ENCODE data around the gene CCRL2.
"Not testable (repeated sequence)": the region's sequence is repeated elsewhere in the genome, so short reads cannot be mapped to it uniquely, and the experiment has no call there.

CCRL2 gene

DNA sequence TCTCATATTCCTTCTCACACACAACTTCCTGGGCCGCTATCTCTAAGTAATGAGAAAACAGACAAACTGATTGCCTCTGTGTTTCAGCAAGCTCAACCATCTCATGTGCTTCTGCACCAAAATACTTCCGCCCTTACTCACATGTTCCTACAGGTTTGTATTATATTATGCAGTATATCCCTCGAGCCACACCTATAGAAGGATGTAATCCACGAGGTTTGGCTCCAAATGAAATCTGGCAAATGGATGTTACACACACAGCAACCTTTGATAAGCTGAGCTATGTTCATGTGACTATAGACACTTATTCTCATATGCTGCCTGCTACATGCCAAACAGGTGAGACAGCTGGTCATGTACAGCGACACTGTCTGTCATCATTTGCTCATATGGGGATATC, 22.6 kb downstream of the CCRL2 start:
- DNase-seq: no peak

- not testable (repeated sequence) for DNase-seq
Observed at GRCh38 chr3:46430879-46431278, 23.8 kb downstream of the CCRL2 start.

- DNase-seq: not testable (repeated sequence)
Observed at GRCh38 chr3:46431905-46432304, 24.8 kb downstream of the CCRL2 start.

GRCh38 chr3:46433118-46433517, 26.1 kb downstream of the CCRL2 start:
- not testable (repeated sequence) for DNase-seq

DNA sequence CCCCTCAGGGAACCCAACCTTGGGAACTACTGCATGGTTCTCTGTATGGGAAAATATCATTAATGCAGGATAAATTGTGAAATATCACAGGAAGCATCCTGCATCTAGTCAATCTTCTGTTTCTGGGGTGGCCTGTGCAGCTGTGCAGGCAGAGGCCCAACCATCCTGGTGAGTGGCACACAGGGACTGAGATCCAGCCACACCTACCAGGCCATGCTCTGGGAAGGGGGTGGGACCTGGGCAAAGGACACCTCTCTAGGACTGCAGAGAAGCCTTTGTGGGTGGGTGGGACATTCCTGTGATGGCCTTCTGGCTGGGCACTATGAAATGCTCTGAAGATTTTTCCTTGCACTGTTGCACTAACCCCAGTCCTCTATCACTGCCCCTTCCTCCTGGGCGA, 26.8 kb downstream of the CCRL2 start:
- DNase-seq: no peak

DNA sequence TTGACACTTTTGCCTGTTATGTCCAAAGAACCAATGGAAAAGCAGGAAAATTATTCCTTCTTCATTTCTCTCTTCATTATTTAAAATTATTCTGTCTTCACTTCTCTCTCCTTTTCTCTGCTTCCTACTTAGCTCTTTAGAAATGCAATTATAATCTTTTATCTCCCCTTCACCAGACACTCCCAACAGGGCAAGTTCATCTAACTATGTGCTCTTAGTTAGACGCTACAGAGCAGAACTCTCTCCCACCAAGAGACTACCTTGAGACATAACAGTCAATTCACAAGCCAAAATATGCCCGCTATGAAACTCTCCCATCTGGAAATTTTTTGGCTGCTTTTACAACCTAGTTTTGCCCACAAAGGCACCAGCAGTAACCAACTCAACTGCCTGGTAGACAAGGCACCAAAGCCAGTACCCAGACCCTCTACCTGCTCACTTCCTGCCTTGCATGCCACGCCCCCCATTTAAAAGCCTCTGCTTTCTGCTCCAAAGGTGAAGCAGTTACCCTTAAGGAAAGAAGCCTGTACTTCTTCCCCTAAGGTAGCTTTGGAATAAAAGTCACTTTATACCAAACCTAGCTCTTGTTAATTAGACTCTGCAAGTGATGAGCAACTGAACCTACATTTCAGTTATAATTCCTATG, 28.1 kb downstream of the CCRL2 start:
- no peak for DNase-seq

DNA sequence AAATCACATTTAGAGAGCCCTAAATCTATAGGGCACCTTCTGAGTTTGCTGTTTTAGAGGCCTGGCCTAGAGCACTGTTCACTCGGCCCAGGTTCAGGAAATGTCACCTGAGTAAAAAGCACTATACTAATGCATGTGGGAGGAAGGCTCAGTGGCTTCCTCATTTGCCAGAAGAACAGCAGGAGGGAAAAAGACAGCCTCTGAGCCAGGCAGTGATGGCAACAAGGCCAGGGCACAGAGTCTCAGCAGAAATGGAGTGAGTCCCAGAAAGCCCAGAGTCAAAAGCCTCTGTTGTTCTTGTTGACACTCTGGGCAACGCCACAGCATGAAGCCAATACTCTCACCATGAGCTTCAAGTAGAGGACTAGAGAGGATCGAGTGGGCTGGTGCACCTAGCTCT, 31.8 kb downstream of the CCRL2 start:
- DNase-seq: no peak

DNA sequence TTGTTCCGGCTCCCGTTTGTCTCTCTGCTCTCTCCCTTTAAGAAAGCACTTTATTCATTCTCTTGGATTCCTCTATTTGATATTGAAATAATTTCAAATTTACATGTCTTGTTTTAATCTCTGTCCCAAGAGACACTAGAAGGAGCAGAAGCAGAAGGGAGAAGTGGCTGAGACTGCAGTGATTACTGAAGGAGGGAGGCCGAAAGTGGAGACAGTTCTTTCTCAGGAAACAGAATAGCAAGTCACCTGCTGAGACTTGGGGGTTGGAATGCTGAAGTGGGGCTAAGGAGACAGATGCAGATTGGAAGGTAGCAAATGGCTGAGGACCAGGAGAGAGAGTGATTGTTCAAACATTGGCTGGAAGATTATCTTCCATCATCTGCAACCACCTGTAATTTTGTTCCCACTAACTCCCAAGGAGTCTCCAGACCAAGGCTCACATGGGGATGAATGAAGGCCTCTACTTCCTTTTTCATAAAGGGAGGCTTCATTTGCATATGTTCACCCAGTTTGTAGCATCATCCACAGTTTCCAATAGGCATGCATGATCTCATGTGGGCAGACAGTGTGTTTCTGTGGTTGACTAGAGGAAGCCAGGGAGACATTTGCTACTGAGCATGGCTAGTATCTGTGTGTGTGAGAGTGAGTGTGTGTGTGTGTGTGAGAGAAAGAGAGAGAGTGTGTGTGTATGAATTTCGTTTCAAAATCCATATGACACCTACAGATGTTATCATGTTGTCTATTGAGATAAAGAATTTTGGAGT, 33.7 kb downstream of the CCRL2 start:
- peak; percentile 51 for DNase-seq

- no peak for DNase-seq
Observed at GRCh38 chr3:46442576-46443530, 35.8 kb downstream of the CCRL2 start.

DNA sequence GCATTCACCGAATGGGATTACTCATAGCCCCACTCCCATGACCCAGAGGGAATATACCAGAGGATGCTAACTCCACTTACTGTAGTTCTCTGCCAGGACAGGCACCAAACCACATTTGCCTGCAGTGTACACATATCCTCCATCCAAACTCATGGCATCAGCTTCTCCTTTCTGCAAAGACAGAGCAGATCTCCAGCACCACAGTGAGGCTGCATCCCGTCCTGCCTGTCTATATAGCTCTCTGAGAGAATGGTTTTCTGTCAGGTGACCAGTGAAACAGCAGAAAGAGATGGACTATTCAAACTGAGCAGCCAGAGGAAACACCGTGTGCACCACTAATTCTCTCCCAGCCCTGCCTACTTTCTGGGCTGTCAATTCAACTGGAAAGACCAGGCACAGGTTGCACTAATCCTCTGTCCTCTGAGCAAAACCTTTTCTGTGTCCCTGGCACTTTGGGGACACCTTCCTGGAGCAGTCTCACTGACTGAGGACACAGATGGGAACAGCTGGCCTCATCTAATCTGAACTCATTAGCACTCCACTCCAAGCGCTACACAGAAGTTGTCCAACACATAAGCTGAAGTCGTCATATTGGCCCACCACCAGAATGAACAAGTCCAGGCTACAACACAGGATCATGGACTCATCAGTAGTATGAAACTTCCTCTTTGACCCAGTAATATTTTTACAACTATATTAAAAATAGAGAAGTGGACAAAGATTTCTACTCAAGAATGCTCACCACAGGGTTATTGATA, 40.3 kb downstream of the CCRL2 start:
- DNase-seq: peak; percentile 84

DNA sequence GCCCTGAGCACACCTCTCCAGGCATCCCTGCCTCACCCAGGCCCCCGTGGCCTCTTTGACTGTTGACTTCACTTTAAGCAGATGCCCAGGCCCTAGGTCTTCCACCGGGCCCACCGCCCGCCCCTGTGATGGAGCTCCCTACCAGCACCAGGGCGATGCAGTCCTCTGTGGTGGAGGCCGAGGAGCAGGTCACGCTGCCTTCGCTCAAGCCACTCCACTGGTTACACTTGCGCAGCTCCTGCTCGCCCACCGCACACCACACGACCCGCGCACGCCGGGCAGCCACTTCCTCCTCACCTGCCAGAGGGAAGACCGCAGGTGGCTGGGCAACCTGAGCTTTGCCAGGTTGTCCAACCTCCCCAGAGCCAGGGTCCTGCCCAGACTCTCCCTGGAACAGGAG, 41.7 kb downstream of the CCRL2 start:
- DNase-seq: no peak

GRCh38 chr3:46449755-46450552, 42.9 kb downstream of the CCRL2 start:
- no peak for DNase-seq

- DNase-seq: no peak
Observed at GRCh38 chr3:46453526-46454208, 46.6 kb downstream of the CCRL2 start.

- no peak for DNase-seq
Observed at GRCh38 chr3:46454209-46454595, 47.1 kb downstream of the CCRL2 start.

DNA sequence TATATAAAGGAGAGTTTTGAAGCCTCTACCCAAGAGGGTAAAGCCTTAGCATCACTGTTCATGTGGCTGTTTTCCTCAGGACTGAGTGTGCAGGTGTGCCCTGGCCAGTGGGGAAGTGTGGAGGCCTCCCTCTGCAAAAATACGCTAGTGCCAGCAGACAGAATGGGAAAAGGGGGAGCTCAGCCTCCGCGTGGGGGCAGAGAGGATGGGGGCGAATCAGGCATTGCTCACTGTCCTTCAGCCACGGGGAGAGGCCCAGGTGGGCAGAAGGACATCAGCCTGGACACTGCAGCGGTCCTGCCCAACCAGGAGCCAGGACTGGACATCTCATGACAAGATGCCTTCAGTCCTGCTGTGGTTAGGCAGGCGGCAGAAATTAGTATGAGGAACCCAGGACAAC, 47.5 kb downstream of the CCRL2 start:
- no peak for DNase-seq

DNA sequence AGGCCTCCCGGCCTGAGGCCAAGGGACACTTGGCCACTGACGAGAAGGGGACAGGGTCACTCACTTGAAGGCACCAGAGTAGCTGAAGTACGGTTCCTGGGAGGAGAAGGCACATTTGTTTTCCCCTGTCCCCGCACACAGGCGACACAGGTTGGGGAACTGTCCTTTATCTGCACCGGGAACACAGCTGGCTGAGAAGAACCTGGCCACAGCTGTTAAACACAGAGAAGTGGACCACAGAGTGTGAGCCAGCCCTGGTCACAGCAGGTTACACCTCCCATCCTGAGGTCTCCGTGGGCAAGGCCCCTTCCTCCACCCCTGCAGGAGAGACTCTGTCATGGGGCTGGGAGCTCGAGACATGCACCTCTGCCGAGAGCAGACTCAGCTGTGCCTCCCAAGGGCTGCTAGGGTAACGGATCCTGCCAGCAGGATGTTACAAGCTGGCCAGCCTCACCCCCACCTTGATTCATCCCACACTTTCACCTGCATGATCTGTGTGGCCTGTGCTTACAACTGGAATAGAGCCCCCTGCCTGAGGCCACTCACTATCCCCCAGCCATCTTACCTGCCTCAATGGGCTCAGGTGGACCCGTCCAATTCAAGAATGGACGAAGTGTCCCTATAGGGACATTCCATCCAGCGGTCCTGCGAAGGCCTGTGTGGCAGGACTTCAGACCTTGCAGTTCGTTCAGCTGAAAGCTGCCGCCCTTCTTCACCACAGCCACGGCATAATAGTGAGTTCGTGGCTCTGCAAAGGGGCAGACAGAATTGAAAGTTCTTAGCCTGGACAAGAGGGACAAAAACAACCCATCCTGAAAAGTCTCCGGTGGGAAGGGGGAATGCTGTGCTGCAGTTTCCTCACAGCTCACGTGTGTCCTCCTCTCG, 48.4 kb downstream of the CCRL2 start:
- DNase-seq: no peak

DNA sequence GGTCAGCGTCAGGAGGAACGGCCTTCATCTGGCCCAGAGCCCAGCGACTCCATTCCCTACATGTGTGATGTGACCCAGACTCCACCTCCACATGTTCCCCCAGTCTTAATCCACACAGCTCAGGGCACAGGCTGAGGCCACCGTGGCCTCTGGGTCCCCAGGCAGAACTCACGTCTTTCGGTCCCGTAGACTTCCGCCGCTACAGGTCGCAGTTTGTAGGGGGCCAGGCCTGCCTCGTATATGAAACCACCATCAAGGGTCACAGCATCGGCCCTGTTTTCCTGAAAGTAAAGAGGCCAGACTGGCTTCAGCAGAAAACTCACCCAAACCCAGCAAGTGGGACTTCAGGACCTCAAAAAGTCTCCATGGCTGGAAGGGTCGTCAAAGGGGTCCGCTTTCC, 49.1 kb downstream of the CCRL2 start:
- DNase-seq: no peak

All from NCI-H524 treated with DMSO at 0.1 percent for 48 hours (cell line).